ENCODE measurements around the gene COL19A1. TPM values are rescaled to one million over a fixed set of nuclear protein-coding genes. Genes with fewer than 3 reads are reported as not detected.

COL19A1 gene
- total and polyA plus RNA-seq, 2 of the 13 experiments (the other 11 are each of a cell fraction or from before 2014, with no cell fraction given), result not detected

- no peak overlapping the region for H3K4me3 ChIP-seq (replicated peaks in 1 of 3; ENCODE audit: insufficient read depth in 1 of 3, low read depth in 2 of 3, low read length in 3 of 3)
- BruUV-seq (replicated peaks), result no TSS peak
- 36% methylated on average over 1 of the region's 1 CpG for WGBS (ENCODE audit: low lambda C conversion rate)
- H3K9ac ChIP-seq (ENCODE audit: insufficient read depth, low read depth, low read length), result no peak overlapping the region
- no peak for FAIRE-seq
- H3K36me3 ChIP-seq (replicated peaks in 1 of 2; ENCODE audit: control insufficient read depth in 1 of 2, insufficient read depth in 2 of 2, low read length in 2 of 2), result no peaks in the 10 kb centered on the region
- TF ChIP-seq NCOA1 (CRISPR knock-in tag; IDR thresholded peaks at IDR 0.05) (no peak), ZNF597 (CRISPR knock-in tag; IDR thresholded peaks at IDR 0.05) (no peak), ZNF18 (CRISPR knock-in tag; IDR thresholded peaks at IDR 0.05; ENCODE audit: insufficient replicate concordance) (no peak), ZNF343 (CRISPR knock-in tag; IDR thresholded peaks at IDR 0.05) (no peak), IKZF4 (CRISPR knock-in tag; IDR thresholded peaks at IDR 0.05; ENCODE audit: borderline replicate concordance, low read depth, not compliant biosample characterization) (no peak), THYN1 (CRISPR knock-in tag; IDR thresholded peaks at IDR 0.05; ENCODE audit: borderline replicate concordance, low read depth) (no peak), NCOA2 (CRISPR knock-in tag; IDR thresholded peaks at IDR 0.05) (no peak), SIN3A (IDR thresholded peaks at IDR 0.05; ENCODE audit: borderline replicate concordance, low read depth, low read length) (no peak)
- no peaks in the 10 kb centered on the region for H3K4me1 ChIP-seq (ENCODE audit: insufficient read depth, low read length)
- intact Hi-C loops (cut with micrococcal nuclease; ENCODE audit: unreplicated experiment) (no loop called here), in situ Hi-C loops (cut with HindIII; ENCODE audit: extremely low pct_ligation_motif_present, low pct_unique_long_range_greater_than_20kb) (no loop called here)
- DNase-seq (ENCODE audit: low spot score), result no peak
- POLR2A ChIA-PET, result no interaction called here
- no peak overlapping the region for H3K4me2 ChIP-seq (ENCODE audit: low read depth, low read length)
- ATAC-seq, result no peak
- no peak overlapping the region for H2AFZ ChIP-seq (ENCODE audit: low read length)
- no peaks in the 10 kb centered on the region for H3K27me3 ChIP-seq (ENCODE audit: control insufficient read depth in 1 of 2, insufficient read depth in 2 of 2, low read length in 2 of 2)
- H3K79me2 ChIP-seq (ENCODE audit: insufficient read depth, low read length), result no peaks in the 10 kb centered on the region
- CTCF ChIA-PET (ENCODE audit: low intra/inter-chr PET ratio, low total read pairs), result no interaction called here
- no peaks in the 10 kb centered on the region for H4K20me1 ChIP-seq (ENCODE audit: insufficient read depth, low read length)
- H3K9me3 ChIP-seq (ENCODE audit: low read length), result no peaks in the 10 kb centered on the region
- H3K27ac ChIP-seq (ENCODE audit: extremely low read length, insufficient read depth, low read length), result no peak overlapping the region
Measured at GRCh38 chr6:69917834-69918233, 51.5 kb downstream of the COL19A1 start.
